Rectal smooth muscle tissue (tissue), 1 donor: ENCODE data around the gene SCAF11.

Experiments used
- H3K27ac ChIP-seq: one replicate; pipeline ENCODE4 v1.7.0; 2013; ENCODE audit warnings: low read depth, low read length, inconsistent platforms
- H3K27me3 ChIP-seq: one replicate; pipeline ENCODE4 v1.7.0; 2013; ENCODE audit warnings: low read length; ENCODE audit not compliant: control insufficient read depth, insufficient read depth
- H3K36me3 ChIP-seq: one replicate; pipeline ENCODE4 v1.7.0; 2013; ENCODE audit warnings: low read length; ENCODE audit not compliant: control insufficient read depth, insufficient read depth
- H3K4me1 ChIP-seq: one replicate; pipeline ENCODE4 v1.7.0; 2013; ENCODE audit warnings: low read length; ENCODE audit not compliant: control insufficient read depth, insufficient read depth
- H3K4me3 ChIP-seq: one replicate; pipeline ENCODE4 v1.7.0; 2013; ENCODE audit warnings: low read length
- H3K9ac ChIP-seq: one replicate; pipeline ENCODE4 v1.7.0; 2013; ENCODE audit warnings: low read length

Gene SCAF11

DNA sequence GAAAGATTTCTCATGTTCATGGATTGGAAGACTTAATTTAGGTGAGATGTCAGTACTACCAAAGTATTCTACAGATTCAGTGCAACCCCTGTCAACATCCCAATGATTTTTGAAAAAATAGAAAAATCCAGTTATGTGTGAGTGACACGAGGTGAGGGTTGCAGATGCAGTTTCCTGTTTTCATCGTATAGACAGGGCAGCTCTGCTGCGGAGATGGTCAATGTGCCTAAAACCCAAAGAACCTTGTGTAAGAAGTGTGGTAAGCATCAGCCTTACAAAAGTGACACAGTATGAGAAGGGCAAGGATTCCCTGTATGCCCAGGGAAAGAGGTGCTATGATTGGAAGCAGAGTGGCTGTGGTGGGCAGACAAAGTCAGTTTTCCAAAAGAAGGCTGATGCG is 94.4 kb downstream of the SCAF11 start:
- H3K27ac ChIP-seq: no peak overlapping the region
- no peak overlapping the region for H3K4me3 ChIP-seq
- no peak overlapping the region for H3K9ac ChIP-seq
- H3K27me3 ChIP-seq: no peaks in the 10 kb centered on the region
- H3K36me3 ChIP-seq: peaks cover 12% of the 10 kb centered on the region
- no peaks in the 10 kb centered on the region for H3K4me1 ChIP-seq

GRCh38 chr12:45893240-45893639 is 97.1 kb downstream of the SCAF11 start:
- H3K9ac ChIP-seq: no peak overlapping the region
- H3K36me3 ChIP-seq: peaks cover 12% of the 10 kb centered on the region
- no peak overlapping the region for H3K4me3 ChIP-seq
- H3K27ac ChIP-seq: no peak overlapping the region
- no peaks in the 10 kb centered on the region for H3K4me1 ChIP-seq
- H3K27me3 ChIP-seq: no peaks in the 10 kb centered on the region

GRCh38 chr12:45890276-45890675 is 100.1 kb downstream of the SCAF11 start:
- Histone ChIP-seq H3K9ac (no peak overlapping the region), H3K4me3 (no peak overlapping the region), H3K36me3 (peaks cover 10% of the 10 kb centered on the region), H3K27me3 (no peaks in the 10 kb centered on the region), H3K4me1 (no peaks in the 10 kb centered on the region), H3K27ac (no peak overlapping the region)

- Histone ChIP-seq H3K4me1 (no peaks in the 10 kb centered on the region), H3K9ac (no peak overlapping the region), H3K27ac (no peak overlapping the region), H3K4me3 (no peak overlapping the region), H3K27me3 (no peaks in the 10 kb centered on the region), H3K36me3 (peaks cover 3% of the 10 kb centered on the region)
Observed at GRCh38 chr12:45887544-45887943, 102.8 kb downstream of the SCAF11 start.

DNA sequence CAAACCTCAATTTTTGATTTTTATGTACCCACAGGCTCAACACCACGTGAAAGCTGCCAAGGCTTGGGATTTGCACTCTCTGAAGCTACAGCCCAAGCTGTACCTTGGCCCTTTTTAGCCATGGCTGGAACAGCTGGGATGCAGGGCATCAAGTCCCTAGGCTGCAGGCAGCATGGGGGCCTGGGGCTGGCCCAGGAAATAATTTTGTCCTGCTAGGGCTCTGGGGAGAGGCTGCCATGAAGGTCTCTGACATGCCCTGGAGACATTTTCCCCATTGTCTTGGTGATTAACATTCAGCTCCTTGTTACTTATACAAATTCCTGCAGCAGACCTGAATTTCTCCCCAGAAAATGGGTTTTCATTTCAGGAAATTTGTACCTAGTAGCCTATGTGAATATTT is 103.7 kb downstream of the SCAF11 start:
- no peak overlapping the region for H3K27ac ChIP-seq
- no peaks in the 10 kb centered on the region for H3K4me1 ChIP-seq
- H3K4me3 ChIP-seq: no peak overlapping the region
- H3K9ac ChIP-seq: no peak overlapping the region
- no peaks in the 10 kb centered on the region for H3K27me3 ChIP-seq
- H3K36me3 ChIP-seq: no peaks in the 10 kb centered on the region

- H3K27ac ChIP-seq: no peak overlapping the region
- no peaks in the 10 kb centered on the region for H3K27me3 ChIP-seq
- no peak overlapping the region for H3K9ac ChIP-seq
- H3K36me3 ChIP-seq: no peaks in the 10 kb centered on the region
- H3K4me3 ChIP-seq: no peak overlapping the region
- no peaks in the 10 kb centered on the region for H3K4me1 ChIP-seq
Observed at GRCh38 chr12:45883187-45883586, 107.2 kb downstream of the SCAF11 start.

- no peak overlapping the region for H3K4me3 ChIP-seq
- H3K27me3 ChIP-seq: no peaks in the 10 kb centered on the region
- no peaks in the 10 kb centered on the region for H3K36me3 ChIP-seq
Observed at GRCh38 chr12:45880533-45880932, 109.8 kb downstream of the SCAF11 start.

GRCh38 chr12:45879363-45879895 is 110.9 kb downstream of the SCAF11 start:
- Histone ChIP-seq H3K27ac (no peak overlapping the region), H3K4me3 (no peak overlapping the region), H3K9ac (no peak overlapping the region), H3K27me3 (no peaks in the 10 kb centered on the region), H3K36me3 (peaks cover under 1% of the 10 kb centered on the region), H3K4me1 (no peaks in the 10 kb centered on the region)

More at GRCh38 chr12:45880533-45880932, 109.8 kb downstream of the SCAF11 start:
- no peaks in the 10 kb centered on the region for H3K4me1 ChIP-seq
- no peak overlapping the region for H3K9ac ChIP-seq
- H3K27ac ChIP-seq: no peak overlapping the region

GRCh38 chr12:45878630-45879255 is 111.6 kb downstream of the SCAF11 start:
- H3K36me3 ChIP-seq: peaks cover 7% of the 10 kb centered on the region
- no peak overlapping the region for H3K9ac ChIP-seq
- no peak overlapping the region for H3K27ac ChIP-seq
- H3K4me1 ChIP-seq: no peaks in the 10 kb centered on the region
- H3K27me3 ChIP-seq: no peaks in the 10 kb centered on the region
- no peak overlapping the region for H3K4me3 ChIP-seq

- no peaks in the 10 kb centered on the region for H3K27me3 ChIP-seq
- no peak overlapping the region for H3K4me3 ChIP-seq
- H3K36me3 ChIP-seq: peaks cover 7% of the 10 kb centered on the region
- H3K4me1 ChIP-seq: no peaks in the 10 kb centered on the region
- no peak overlapping the region for H3K9ac ChIP-seq
- H3K27ac ChIP-seq: no peak overlapping the region
Observed at GRCh38 chr12:45877069-45877468, 113.3 kb downstream of the SCAF11 start.

DNA sequence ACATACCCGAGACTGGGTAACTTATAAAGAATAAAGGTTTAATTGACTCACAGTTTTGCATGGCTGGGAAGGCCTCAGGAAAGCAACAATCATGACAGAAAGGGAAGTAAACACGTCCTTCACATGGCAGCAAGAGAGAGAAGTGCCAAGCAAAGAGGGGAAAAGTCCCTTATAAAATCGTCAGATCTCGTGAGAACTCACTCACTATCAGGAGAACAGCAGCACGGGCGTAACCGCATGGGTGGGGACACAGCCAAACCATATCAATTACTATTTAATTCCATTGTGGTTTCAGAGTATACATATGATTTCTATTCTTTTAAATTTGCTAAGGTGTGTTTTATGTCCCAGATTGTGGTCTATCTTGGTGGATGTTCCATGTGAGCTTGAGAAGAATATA is 117.9 kb downstream of the SCAF11 start:
- H3K4me3 ChIP-seq: no peak overlapping the region
- H3K9ac ChIP-seq: no peak overlapping the region
- no peaks in the 10 kb centered on the region for H3K4me1 ChIP-seq
- no peak overlapping the region for H3K27ac ChIP-seq
- no peaks in the 10 kb centered on the region for H3K27me3 ChIP-seq
- peaks cover 7% of the 10 kb centered on the region for H3K36me3 ChIP-seq
